Measurements from ENCODE around the gene SLC25A48.

The SLC25A48 gene

GRCh38 chr5:135886136-135886535, 51.7 kb downstream of the SLC25A48 start:
- CTCF ChIA-PET: interaction anchor here (0.5 to 2.4 kb wide), 11 partner anchors 11 to 326 kb away, joined by 3 to 12 read pairs (median 4); no protein-coding TSS in a partner anchor

GRCh38 chr5:135887447-135887864, 53.0 kb downstream of the SLC25A48 start:
- H3K4me3 ChIP-seq (ENCODE audit: low read depth, low read length): no peak overlapping the region
- peaks cover 12% of the 10 kb centered on the region for H3K4me1 ChIP-seq (ENCODE audit: control insufficient read depth, insufficient read depth, low read length)
- POLR2A ChIA-PET: no interaction called here
- CTCF ChIA-PET: interaction anchor here (0.6 to 8.1 kb wide), 17 partner anchors 9 to 328 kb away, joined by 3 to 66 read pairs (median 4); no protein-coding TSS in a partner anchor
- no peaks in the 10 kb centered on the region for H3K9me3 ChIP-seq (ENCODE audit: control insufficient read depth, insufficient read depth, low read depth, low read length)
- no peaks in the 10 kb centered on the region for H3K36me3 ChIP-seq (ENCODE audit: control insufficient read depth in 2 of 2, insufficient read depth in 1 of 2, low read length in 2 of 2)
- no peak overlapping the region for H3K27ac ChIP-seq (ENCODE audit: extremely low read depth, low read depth, low read length)
- no peak for TF ChIP-seq GLI2 (tag by site-specific recombination; IDR thresholded peaks at IDR 0.05; ENCODE audit: borderline replicate concordance, low read depth)
- TF ChIP-seq ZEB2 (tag by site-specific recombination; IDR thresholded peaks at IDR 0.05): 0 out of 2 replicates have a peak, but pooled peaks have one; percentile 34
- TF ChIP-seq ZNF558 (tag by site-specific recombination; IDR thresholded peaks at IDR 0.05): peak; percentile 73; the same call in 1 of the 2 replicates
- TF ChIP-seq ZNF24 (tag by site-specific recombination; IDR thresholded peaks at IDR 0.05): no peak
- 0 out of 2 replicates have a peak, but pooled peaks have one; percentile 14 for TF ChIP-seq SP7 (tag by site-specific recombination; IDR thresholded peaks at IDR 0.05)
- TF ChIP-seq HOXD13 (CRISPR knock-in tag; IDR thresholded peaks at IDR 0.05; ENCODE audit: borderline replicate concordance): no peak
- TF ChIP-seq ZSCAN16 (tag by site-specific recombination; IDR thresholded peaks at IDR 0.05): peak; percentile 93
- TF ChIP-seq ZBTB21 (tag by site-specific recombination; IDR thresholded peaks at IDR 0.05): no peak
- TF ChIP-seq ZNF133 (tag by site-specific recombination; IDR thresholded peaks at IDR 0.05): no peak
- TF ChIP-seq ZNF335 (tag by site-specific recombination; conservative IDR thresholded peaks at IDR 0.05): 0 out of 2 replicates have a peak, but pooled peaks have one; percentile 12
- no peak for TF ChIP-seq ZNF626 (tag by site-specific recombination; IDR thresholded peaks at IDR 0.05)
- no peak for TF ChIP-seq ZNF2 (tag by site-specific recombination; IDR thresholded peaks at IDR 0.05)
- TF ChIP-seq ELK4 (IDR thresholded peaks at IDR 0.05; ENCODE audit: borderline replicate concordance, low read depth, low read length): no peak
- TF ChIP-seq ZSCAN4 (tag by site-specific recombination; IDR thresholded peaks at IDR 0.05): peak; percentile 65
- TF ChIP-seq ZNF19 (tag by site-specific recombination; IDR thresholded peaks at IDR 0.05; ENCODE audit: low read depth): no peak
- TF ChIP-seq ZNF785 (tag by site-specific recombination; IDR thresholded peaks at IDR 0.05): no peak
- no peak for TF ChIP-seq ZNF776 (tag by site-specific recombination; IDR thresholded peaks at IDR 0.05; ENCODE audit: borderline replicate concordance)
- no peak for TF ChIP-seq PRDM2 (tag by site-specific recombination; IDR thresholded peaks at IDR 0.05; ENCODE audit: borderline replicate concordance)
- TF ChIP-seq HOXA7 (CRISPR knock-in tag; IDR thresholded peaks at IDR 0.05; ENCODE audit: borderline replicate concordance): no peak
- peak; percentile 87 for TF ChIP-seq ZNF18 (tag by site-specific recombination; IDR thresholded peaks at IDR 0.05)
- no peak for TF ChIP-seq ZNF169 (tag by site-specific recombination; IDR thresholded peaks at IDR 0.05)
- no peak for TF ChIP-seq ZNF423 (tag by site-specific recombination; IDR thresholded peaks at IDR 0.05)

More at GRCh38 chr5:135886136-135886535, 51.7 kb downstream of the SLC25A48 start:
- POLR2A ChIA-PET: no interaction called here
- no peak overlapping the region for H3K27ac ChIP-seq (ENCODE audit: extremely low read depth, low read depth, low read length)
- H3K9me3 ChIP-seq (ENCODE audit: control insufficient read depth, insufficient read depth, low read depth, low read length): no peaks in the 10 kb centered on the region
- H3K36me3 ChIP-seq (ENCODE audit: control insufficient read depth in 2 of 2, insufficient read depth in 1 of 2, low read length in 2 of 2): no peaks in the 10 kb centered on the region
- peaks cover under 1% of the 10 kb centered on the region for H3K4me1 ChIP-seq (ENCODE audit: control insufficient read depth, insufficient read depth, low read length)
- H3K4me3 ChIP-seq (ENCODE audit: low read depth, low read length): no peak overlapping the region
- TF ChIP-seq ZNF704 (tag by site-specific recombination; IDR thresholded peaks at IDR 0.05) (no peak), KLF9 (tag by site-specific recombination; IDR thresholded peaks at IDR 0.05; ENCODE audit: low read depth) (0 out of 2 replicates have a peak, but pooled peaks have one; percentile 17)

Data from HEK293 (cell line).